GM19023 (cell line): ENCODE results near the gene MAGI2.

Experiments used
- ATAC-seq: cut with Tn5 transposase; IDR thresholded peaks from one replicate; pipeline ENCODE4 v1.9.1; 2021; ENCODE audit warnings: mild to moderate bottlenecking, moderate library complexity; ENCODE audit not compliant: unreplicated experiment

Gene MAGI2

DNA sequence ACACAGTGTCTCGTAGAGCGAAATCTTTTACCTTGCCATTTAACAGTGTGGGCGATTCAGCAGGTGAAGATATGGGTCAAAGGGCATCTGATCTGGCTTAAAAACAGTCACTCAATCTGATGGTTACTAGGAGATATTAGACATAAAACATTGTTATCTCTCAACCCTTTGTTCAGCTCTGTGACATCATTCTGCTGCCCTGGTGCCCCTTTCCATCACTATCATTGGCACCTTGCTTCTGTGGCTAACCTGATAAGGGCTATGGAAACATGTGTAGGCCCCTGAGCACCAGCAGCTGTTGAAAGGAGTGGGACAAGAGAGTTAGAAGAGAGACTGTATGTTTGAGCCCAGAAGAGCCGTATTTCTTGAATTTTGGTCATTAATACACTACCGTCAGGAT, 1004.6 kb downstream of the MAGI2 start:
- no peak for ATAC-seq

DNA sequence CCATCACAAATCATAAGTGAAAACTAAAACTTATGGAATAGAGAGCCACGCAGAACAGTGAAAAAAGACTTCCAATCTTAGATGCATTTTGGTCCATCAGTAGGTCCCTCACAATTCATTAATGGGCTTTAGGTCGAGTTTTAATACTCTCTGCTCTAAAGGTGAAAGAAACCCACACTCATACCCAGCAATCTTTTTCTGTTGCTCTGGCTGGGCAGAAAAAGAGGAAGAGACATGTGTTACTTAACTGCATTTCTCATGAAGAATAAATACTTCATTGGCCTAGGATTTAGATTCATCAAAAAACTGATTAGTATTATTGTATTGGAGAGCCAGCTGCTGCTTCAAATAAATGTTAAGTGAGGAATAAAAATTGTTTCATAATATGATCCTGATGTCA, 1009.2 kb downstream of the MAGI2 start:
- ATAC-seq = no peak

DNA sequence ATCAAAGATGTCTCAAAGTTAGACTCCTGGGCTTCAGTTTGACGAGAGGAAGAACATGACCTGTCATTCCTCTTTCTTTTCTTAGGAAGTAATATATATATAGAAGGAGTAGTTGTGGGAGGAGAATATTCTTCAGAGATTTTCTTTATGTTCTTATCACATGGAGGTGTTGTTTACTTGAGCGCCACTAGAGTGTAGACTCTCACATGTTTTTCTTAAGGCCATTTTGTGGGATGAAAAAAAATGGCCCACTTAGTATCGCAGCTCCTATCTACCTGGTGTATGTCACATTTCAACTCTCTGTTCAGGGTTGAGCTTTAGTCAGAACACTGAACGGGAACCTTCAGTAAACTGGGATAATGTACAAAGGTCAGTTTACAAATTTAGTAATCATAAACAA, 1009.7 kb downstream of the MAGI2 start:
- ATAC-seq = no peak

DNA sequence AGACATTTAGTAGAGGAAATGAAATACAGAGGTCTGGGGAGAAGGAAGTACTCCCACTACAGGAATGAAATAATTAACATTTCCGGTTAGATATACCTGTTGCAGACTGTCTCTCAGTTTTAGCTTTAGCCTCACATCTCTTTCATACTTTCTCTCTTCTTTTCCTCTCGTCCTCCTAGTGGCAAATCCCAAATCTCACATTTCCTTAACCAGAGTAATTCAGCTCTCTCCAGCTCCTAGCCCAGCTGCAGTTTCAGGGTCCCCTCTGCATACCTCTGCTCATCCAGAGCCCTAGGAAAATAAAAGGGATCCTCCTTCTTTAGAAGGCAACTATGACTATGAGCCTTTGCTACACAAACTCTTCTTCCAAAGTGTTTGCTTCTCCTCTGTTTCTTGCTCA, 1011.7 kb downstream of the MAGI2 start:
- ATAC-seq = no peak

DNA sequence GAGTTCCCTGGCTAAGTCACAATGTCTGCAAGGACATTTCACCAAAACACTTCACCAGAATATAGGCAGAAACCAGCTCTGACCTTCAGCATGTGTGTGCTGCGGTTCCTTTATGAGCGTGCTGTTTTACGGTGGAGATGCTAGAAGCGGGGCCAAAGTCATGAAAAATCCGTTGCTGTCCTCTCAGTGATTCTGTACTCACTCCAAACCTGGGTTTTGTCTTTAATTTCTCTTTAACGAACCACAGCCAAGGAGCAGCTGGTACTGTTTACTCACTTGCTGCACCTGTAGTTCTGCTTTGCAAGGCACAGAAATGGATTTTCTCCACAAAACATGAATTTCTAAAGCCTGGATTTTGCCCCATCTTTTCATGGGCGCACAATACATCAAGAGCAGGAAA, 1015.0 kb downstream of the MAGI2 start:
- ATAC-seq = no peak

DNA sequence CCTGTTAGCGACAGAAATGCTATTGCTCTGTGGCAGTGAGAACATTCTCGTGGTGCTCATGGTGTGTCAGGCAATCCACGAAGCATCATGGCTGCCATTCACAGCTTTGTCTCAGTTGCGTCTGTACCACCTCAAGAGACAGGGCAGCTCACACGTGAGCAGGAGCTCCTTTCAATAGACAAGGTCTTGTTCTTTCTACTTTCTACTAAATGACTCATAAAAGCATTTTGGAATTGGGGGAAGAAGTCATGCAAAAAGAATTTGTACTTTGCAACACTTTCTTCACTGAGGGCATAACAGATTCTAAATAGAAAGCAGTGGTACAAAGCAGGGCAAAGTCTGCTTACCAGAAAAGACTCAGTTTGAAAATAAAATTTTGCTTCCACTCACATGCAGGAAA, 1016.3 kb downstream of the MAGI2 start:
- no peak for ATAC-seq

DNA sequence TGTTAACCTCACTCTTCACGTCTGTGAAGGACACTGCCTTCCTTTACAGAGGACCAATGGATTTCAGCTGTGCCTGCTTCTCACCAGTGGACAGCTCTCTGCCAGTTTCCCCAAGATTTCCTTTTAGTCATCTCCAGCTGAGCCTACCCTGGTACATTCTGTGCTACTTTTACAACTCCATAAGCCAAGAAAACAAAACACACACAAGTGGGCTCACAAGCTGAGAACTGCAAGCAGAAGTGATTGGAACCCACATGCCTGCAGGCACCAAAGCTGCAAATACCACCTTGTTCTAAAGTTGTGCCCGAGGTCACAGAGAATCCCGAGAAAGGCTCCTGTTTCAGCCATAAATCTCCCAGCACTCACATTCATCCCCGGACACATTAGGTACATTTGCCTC, 1018.1 kb downstream of the MAGI2 start:
- no peak for ATAC-seq

DNA sequence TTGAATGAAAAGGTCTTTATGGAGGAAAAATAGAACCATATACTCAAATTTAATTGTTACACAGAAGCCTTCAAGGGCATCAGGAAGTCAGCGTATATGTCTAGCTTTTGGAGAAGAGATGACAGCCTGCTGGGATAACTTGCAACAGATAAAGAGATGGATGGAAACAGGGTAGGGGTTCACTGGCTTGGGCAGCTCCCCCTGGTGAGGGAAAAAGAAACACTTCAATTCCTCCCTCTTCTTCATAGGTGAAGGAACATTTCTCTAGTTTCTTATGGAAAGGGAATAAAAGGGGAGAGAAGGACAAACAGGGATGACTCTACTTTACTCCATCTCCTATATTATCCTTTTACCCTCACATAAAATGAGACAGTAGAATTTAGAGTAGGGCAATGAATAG, 1019.2 kb downstream of the MAGI2 start:
- no peak for ATAC-seq

DNA sequence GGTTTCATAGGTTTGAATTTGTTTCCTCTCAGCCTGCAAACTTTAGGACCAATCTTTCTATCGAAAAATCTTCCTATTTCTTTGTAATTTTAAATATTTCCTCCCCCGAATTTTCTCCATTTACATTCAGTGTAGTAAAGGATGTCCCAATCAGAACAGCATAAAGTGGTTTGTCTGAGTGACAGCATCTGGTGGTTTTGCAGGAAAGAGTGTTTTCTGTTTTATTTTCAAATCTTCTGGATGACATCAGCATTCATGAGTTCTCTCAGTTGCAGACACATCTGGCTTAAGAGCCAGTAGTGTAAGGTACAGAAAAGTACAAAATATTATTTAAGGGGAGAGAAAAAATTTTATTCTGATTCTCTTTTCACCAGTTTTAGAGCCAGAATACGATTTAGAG, 1020.0 kb downstream of the MAGI2 start:
- no peak for ATAC-seq

DNA sequence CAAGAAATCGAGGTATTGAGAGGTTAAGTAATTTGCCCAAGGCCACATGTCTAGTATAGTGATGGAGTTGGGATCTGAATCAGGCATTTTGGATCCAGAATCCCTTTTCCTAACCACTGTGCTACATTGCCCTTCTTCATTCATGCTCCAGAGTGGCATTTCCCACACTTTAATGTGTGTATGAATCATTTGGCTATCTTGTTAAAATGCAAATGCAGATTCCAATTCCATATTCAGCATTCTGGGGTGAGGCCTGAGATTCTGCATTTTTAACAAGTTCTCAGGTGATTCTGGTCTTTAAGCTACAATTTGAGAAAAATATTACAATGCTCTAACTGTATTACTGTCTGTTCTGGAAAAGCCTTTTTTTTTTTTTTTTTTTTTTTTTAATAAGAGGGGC, 1023.6 kb downstream of the MAGI2 start:
- ATAC-seq = no peak

DNA sequence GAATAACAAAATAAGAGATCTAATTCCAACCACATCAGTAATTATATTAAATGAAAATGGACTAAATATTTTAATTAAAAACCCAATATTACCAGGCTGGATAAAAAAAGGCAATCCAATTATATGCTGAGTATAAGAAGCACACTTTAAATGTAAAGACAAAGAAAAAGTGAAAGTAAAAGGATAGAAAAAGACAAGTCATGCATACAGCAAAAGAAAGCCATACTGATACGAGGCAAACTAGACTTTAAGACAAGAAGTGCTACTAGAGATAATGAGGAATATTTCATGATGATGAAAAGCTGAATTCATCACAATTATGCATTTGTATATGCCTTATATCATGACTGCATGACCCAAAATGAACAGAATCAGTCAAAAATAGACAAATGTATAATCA, 1026.3 kb downstream of the MAGI2 start:
- no peak for ATAC-seq

DNA sequence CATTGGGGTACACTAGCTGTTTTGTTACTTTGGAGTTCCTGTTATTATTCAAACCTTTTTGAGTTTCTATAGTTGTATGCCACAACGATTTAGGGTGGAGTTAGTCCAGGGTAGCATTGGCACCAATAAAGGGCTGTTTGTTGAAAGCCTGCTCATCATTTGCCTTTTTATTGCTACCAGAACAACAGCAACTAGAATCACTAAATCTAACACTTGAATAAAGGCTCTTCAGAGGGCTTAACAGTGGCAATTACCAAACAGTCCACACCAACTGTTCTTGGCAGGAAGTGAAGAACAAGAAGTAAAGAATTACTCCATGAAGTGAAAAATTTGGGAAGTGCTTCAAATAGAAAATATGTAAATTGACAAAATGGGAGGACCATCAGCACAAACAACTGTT, 1033.5 kb downstream of the MAGI2 start:
- no peak for ATAC-seq

DNA sequence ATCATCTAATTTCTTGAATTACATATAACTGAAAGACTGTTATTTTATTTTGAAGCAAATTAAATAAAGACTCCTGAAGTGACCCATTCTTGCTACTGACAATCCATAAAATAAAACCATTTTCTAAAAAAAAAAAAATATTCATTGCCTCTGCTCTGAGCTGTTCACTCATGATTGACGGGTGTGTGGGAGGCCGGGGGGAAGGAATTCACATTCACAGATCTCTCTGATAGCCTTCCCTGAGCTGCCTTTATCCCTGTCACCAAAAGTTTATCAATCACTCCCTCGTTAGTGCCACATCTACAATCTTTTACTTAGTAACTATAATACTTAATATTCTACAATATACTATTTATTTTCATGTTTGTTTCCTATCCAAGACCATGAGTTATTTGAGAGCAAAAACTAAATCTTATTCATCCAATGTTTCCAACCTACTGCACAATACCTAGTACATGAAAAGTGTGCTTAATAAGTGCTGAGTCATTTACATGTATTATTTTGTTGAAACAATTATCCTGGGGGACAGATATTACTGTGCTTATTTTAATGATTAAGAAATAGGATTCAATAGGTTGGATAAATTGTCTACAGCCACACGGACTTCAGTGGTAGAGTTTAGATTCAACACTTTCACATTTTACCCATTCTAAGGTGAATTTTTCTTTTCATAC, 1036.2 kb downstream of the MAGI2 start:
- no peak for ATAC-seq

DNA sequence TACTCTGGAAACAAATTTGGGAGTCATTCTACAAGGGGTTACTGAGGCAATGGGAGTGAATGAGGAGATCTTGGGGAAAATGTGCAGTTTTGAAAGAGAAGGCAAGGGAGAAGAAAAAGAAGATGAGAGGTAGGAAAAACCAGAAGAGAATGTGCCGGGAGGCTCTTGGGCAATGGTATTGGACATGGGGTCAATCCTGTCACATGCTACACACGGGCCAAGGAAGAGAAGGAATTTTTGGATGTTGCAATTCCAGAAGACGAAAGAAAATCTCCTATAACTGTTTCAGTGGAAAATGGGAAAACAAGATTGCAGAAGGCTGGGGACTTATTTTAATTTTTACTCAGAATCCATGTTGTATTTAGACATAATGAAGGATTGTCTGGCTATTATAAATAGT, 1039.9 kb downstream of the MAGI2 start:
- ATAC-seq = no peak

DNA sequence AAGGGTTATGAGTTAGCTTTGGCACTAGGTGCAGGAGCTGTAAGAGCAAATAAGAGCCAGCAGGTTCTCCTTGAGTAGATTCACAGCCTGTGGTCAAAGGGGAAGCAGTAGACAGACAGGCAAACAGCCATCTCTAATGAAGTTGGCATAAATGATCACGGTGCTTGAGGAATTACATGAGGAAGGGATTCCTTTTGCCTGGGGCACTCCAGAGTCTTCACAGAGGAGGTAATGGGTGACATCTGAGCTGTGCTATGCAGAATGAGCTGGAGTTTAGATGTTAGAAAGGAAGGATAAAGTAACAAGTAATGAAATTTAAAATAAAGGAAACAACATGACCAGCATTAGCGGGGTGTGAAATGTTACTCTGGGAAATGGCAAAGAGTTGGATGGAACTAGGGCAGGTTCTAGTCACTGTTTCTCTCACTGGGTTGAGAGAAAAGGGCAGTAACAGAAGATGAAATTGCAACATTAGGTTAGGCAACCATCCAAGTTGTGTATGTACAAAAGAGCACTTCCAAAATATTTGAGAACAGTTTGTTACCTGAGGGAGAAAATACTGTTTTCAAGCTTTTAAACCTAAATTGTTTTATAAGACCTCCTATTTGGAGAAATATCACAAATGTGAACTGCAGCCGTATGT, 1041.1 kb downstream of the MAGI2 start:
- no peak for ATAC-seq

DNA sequence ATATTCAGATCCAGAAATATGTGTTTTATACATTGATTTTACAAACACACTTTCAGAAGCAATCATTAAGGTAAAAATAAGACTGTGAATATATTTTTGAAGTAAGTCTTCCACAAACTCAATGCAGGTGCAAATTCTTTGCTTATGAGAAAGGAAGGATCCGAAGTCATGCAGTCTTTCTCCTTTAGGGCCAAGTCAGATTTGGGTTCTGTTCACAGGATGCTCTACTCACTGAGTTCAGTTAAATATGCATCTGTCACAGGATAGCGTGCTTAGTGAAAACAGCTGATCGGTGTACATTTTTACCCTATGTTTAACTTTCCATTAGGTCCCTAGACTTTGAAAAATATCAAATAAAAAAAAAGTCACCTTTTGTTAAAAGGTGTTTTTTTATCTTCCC, 1046.4 kb downstream of the MAGI2 start:
- ATAC-seq = no peak

DNA sequence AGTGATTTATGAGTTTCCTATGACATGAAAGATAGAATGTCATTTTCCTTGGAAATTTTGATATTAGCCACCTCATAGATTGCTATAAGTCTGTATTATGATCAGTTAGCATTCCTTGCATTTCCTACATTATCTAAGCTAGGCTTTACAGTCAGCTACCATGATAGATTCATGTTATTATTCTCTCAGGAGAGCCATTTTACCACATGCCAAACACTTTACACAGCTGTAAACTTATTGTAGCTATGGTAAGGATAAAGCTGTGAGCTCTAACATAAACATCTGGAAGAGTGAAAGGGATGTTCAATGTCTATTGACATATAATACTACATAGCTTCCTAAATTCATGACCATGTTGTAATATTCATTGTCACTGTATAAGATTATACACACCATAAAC, 1046.9 kb downstream of the MAGI2 start:
- no peak for ATAC-seq

DNA sequence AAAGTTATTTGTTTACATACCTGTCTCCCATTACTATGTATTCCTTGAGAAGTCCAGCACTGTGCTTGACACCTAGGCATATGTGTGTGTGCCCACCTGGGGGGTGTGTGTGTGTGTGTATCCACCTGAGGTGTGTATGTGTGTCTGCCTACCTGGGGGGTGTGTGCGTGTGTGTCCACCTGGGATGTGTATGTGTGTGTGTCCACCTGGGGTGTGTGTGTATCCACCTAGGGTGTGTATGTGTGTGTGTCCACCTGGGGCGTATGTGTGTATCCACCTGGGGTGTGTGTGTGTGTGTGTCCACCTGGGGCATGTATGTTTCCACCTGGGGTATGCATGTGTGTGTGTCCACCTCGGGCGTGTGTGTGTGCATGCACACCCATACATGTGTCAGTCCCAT, 1051.4 kb downstream of the MAGI2 start:
- ATAC-seq = no peak

DNA sequence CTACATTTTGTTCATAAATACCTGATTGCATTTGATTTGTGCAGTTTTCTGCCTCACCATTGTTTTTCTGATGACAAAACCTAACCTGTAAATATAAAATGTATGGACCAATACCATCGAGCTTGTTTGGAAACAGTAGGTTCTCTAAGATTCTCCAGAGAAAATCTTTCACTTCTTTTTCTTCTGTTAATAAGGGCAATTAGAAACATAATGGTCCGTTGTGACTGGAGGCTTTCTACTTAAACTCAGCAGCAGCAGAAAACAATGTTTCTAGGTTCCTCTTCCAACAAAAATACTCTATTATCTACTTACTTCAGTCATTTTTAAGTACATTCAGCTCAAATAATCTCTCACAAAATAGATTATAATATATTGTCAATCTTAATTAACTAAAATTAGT, 1053.4 kb downstream of the MAGI2 start:
- ATAC-seq = no peak

DNA sequence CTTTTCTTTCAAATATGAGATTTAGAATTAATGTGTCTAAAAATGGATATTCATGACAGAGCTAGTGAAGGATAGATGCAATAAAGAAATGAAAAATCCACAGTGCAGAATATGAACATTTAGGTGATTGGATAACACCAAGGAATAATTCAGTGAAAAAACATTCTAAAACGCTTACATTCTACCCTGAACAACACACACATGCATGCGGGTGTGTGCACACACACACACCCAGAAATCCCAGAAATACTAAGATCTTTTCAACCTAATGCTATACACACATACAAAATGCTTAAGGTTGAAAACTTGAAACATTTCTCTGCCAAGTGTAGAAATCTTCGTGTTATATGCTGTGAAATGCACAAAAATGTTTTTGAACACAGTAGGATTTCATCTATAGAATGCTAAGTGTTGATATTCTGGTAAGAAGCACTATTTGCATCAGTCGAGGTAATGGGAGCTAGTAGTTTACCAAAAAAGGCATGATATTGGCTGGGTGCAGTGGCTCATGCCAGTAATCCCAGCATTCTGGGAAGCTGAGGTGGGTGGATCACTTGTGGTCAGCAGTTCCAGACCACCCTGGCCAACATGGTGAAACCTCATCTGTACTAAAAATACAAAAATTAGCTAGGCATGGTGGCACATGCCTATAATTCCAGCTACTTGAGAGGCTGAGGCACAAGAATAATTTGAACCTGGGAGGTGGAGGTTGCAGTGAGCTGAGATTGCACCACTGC, 1054.3 kb downstream of the MAGI2 start:
- no peak for ATAC-seq

DNA sequence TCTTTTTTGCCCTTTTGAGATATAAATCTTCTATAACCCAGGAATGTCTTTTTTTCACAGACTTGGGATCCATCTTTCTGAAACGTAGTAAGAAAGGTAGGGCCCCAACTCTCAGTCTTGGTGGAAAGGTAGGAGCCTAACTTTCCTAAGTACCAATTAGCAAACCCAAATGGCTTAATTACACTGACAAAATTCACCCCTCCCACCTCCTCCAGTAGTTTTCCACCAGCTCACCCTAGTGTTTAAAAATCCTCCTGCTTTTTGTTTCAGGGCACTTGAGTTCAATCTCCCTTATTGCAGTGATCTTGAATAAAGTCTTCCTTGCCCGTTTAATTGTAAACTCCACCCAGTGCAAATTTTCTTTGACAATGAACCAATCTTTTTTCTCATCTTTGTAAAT, 1054.9 kb downstream of the MAGI2 start:
- no peak for ATAC-seq

DNA sequence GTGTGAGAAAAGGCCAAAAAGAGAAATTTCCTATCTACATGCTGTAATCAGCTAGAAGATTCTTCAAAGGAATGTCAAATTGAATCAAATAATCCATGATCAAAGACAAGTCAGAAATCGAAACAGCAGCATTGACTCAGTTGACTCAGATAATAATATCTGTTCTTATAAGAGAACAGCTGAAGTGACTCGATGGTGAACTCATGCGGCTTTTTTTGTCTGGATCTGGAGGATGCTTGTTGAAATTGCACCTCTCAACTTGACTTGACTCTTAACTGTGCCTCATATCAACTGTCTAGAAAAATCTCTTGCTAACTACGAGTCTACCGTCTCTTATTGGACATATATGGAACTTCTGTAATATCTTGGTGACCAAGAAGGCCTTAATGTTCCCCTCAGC, 1055.4 kb downstream of the MAGI2 start:
- ATAC-seq = no peak
